Stimulated activated CD8-positive, alpha-beta memory T cell treated with anti-CD3 and anti-CD28 coated beads, Interleukin-15, amount 100 ng/mL, for 24 hours (primary cell): ENCODE data around the gene HDAC2.

ENCODE experiments used
- DNase-seq: peaks from one replicate; pipeline ENCODE4 v3.0.0-alpha.2; 2020; ENCODE audit warnings: low read depth

The HDAC2 gene

DNA sequence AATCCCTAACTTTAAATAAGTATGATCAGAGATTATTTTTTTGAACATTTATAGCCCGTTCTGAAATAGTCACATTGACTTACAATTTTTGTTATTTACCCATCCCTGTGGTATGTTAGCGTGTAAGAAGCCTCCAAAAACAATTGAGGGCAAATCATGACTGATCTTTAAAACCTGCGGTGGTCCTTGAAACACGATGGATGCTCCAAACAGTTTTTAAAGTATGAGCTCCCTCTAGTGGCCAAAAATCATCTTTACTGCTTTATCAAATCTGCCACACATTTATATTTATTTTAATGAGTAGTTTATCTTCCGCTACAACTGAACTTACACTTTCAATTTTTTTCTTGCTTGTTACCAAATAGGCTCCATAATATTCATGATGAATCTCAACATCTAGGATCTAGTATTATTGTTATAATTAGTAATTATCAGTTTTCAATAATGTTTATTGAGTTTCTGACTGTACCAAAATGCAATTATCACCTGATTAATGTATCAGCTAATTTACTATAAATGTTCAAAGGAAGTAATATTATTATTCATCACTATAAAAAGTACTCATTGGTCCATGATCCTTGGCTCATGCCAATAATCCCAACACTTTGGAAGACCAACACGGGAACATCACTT, 61.6 kb downstream of the HDAC2 start:
- no peak for DNase-seq

- no peak for DNase-seq
Observed at GRCh38 chr6:113908801-113909200, 62.1 kb downstream of the HDAC2 start.

GRCh38 chr6:113907102-113907815, 63.7 kb downstream of the HDAC2 start:
- DNase-seq: no peak

GRCh38 chr6:113903666-113904330, 67.2 kb downstream of the HDAC2 start:
- DNase-seq: no peak

DNA sequence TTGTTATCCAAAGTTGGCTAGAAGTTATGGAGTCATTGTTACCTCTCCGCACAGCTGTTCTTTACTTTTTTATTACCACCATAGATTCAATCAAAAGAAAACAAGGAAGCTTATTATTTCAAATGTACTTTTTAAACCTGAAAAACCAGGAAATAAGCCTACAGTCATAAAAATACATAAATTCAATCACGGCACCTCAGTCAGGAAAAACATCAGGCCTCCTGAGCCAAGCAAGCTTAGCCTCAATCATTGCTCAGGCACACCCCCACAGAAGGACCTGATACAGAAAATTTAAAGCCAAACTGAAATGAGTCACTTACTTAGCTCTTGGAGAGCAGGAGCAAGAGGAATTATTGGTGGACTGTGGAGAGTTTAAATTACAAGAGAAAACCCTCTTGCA, 69.5 kb downstream of the HDAC2 start:
- DNase-seq: no peak

DNA sequence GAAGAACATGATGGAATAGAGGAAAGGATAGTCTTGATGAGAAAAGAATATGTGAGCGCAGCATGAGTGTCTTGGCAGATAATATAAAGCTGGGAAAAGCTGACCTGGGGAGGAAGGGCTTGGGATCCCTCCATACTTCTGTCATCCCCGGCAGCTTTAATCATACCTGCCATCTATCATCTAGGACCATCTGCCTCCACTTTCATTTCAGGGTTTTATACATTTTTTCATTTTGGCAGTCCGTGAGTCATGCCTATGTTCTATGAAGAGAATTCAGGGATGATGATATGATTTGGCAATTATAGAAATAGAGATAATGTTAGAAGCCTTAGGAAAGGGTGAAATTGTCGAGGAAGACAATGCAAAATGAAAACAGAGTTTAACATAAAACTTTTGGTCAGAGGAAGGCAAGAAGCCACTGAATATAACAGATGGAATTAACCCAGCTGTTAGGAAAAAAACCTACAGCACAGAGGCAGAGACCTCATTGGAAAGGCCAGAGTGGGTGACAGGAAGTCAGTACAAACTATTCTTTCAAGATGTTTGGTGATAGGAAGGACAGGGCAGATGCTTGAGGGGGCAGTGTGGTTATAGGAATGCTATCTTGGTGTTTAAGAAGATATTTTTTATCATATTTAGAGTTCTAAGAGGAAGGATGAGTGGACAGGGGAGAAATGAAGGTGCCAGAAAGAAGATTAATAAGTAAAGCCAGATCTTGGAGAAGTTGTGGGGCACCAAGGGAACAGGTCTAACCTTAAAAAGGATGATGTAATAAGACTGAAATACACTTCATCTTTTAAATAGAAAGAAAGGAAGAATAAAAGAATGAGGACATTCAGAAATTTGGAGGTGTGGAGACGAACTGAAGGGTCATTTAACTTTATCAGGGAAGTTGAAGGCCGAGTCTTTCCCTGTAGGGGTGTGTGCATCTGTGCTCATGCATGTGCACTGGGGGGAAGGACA, 76.0 kb downstream of the HDAC2 start:
- no peak for DNase-seq

DNA sequence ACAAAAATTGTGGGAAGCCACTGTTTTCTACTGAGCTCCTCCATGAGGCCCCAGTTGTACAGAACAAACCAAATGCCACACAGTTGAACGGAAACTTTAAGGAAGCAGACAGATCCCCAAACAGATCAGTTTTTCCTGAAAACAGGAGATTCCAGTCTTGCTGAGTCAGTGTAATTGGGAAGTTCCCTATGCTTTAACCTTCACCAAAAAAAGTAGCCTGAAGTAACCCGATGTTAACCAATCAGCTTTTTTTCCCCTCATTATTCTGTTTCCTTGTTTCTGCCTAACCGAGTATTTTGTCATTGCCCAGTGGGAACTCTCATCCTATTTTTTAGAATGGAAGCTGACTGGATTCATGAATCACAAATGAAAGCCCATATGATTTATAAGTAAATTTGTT, 77.1 kb downstream of the HDAC2 start:
- no peak for DNase-seq

DNA sequence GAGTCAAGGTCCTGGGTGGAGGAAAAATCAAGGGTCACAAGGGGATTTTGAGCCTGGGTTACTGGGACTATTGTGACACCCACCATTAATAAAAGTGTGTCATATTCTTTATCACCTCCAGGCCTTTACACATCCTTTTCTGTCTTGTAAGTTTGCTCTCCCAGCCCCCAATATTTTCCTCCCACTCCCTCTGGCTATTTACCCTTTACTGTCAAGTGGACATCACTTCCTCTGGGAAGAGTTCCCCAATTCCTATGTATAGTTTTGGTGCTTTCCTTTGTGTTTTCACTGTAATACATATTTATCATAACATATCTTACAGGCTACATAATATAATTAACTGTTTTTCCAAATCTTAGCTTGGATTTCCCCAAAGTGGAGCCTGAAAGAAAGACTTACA, 77.5 kb downstream of the HDAC2 start:
- DNase-seq: no peak

- DNase-seq: no peak
Observed at GRCh38 chr6:113888956-113889630, 81.9 kb downstream of the HDAC2 start.

DNA sequence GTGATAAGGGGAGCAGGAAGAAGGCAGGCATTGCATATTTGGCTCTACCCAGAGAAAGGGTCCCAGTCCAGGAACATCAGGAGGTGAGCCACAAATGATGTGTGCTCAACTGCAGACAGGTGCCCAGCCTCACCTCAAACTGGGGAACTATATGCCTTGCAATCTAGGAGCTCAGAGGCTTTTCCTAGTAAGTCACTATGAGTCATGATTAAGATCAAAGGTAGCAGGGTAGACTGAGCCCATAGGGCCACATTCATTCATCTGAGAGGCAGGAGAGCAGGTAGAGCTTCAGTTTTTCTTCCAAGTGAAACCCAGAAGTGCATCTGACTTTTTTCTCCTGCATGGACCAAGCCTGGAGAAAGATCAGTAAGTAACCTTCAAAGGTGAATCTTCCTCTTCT, 82.5 kb downstream of the HDAC2 start:
- no peak for DNase-seq

GRCh38 chr6:113886512-113886911, 84.4 kb downstream of the HDAC2 start:
- DNase-seq: no peak

DNA sequence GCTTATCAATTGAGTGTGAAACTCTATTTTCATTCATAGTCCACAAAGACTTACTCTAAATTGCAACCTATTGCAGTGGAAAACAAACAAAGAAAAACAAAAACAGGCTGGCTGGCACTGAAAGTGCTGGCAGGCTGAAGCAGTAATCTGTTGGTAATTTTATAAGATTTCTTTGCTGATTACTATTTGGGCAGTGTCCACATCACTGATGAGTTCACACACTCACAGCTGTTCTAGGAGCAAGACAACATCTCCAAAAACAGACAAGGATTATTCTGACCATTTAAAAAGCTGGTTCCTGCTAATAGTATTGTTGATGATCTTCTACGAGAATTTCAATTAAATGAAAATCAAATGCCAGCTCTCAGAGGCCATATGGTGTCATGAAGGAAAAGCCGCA, 86.9 kb downstream of the HDAC2 start:
- DNase-seq: no peak
